Measurements from ENCODE around the gene RFX7. TPM values are rescaled to one million over a fixed set of nuclear protein-coding genes. Genes with fewer than 3 reads are reported as not detected.

The RFX7 gene
- total and polyA plus RNA-seq, 8 donors: 0.58 to 41.4 (median 1.7) TPM

- Histone ChIP-seq H3K4me1 (peaks cover 34 to 60% (median 43%) of the 10 kb centered on the region in 4 donors), H3K36me3 (no peaks in the 10 kb centered on the region), H3K9me3 (no peaks in the 10 kb centered on the region), H3K27ac (peak overlapping the region; percentile 74 to 97 (median 90)), H3K4me3 (peak overlapping the region; percentile 76 to 97 (median 94)), H3K27me3 (no peaks in the 10 kb centered on the region)
- TF ChIP-seq POLR2AphosphoS5 (IDR thresholded peaks at IDR 0.05) (no peak), EP300 (IDR thresholded peaks at IDR 0.05) (no peak), CTCF (IDR thresholded peaks at IDR 0.05) (no peak), POLR2A (IDR thresholded peaks at IDR 0.05) (no peak)
- WGBS, 5 donors: 46 to 57% (median 53%) methylated on average over 9 to 10 of the region's 10 CpGs
- DNase-seq: peak in 1 of 2 donors; percentile 50
- intact Hi-C loops (cut with DNase I; ENCODE audit: low total_unique reads): loop anchor here (10.0 kb wide), 1 partner anchor 180 kb away; no protein-coding TSS in a partner anchor
Measured at GRCh38 chr15:56244811-56245576, 1.3 kb upstream of the RFX7 start.

- TF ChIP-seq POLR2A (IDR thresholded peaks at IDR 0.05): no peak
- TF ChIP-seq CTCF (IDR thresholded peaks at IDR 0.05): no peak
- no peak for TF ChIP-seq POLR2AphosphoS5 (IDR thresholded peaks at IDR 0.05)
- no peak for TF ChIP-seq EP300 (IDR thresholded peaks at IDR 0.05)
- H3K4me1 ChIP-seq: peaks cover 34 to 60% (median 43%) of the 10 kb centered on the region in 4 donors
- intact Hi-C loops (cut with DNase I; ENCODE audit: low total_unique reads): loop anchor here (10.0 kb wide), 1 partner anchor 181 kb away; no protein-coding TSS in a partner anchor
- 0 to 2% (median 1%) methylated on average over 29 of the region's 29 CpGs for WGBS, 5 donors
- H3K36me3 ChIP-seq: no peaks in the 10 kb centered on the region
- H3K27ac ChIP-seq: peak overlapping the region; percentile 74 to 97 (median 90)
- peak overlapping the region; percentile 76 to 97 (median 94) for H3K4me3 ChIP-seq
- no peaks in the 10 kb centered on the region for H3K27me3 ChIP-seq
- no peaks in the 10 kb centered on the region for H3K9me3 ChIP-seq
- peak; percentile 27 to 82 for DNase-seq
Measured at GRCh38 chr15:56244038-56244810, 545 bp upstream of the RFX7 start.

- TF ChIP-seq CTCF (IDR thresholded peaks at IDR 0.05) (no peak), POLR2A (IDR thresholded peaks at IDR 0.05) (no peak), EP300 (IDR thresholded peaks at IDR 0.05) (no peak)
- peaks cover 32 to 54% (median 40%) of the 10 kb centered on the region in 4 donors for H3K4me1 ChIP-seq
- H3K36me3 ChIP-seq: no peaks in the 10 kb centered on the region
- H3K27me3 ChIP-seq: no peaks in the 10 kb centered on the region
- no peak for DNase-seq
- WGBS, 5 donors: 0 to 1% (median 0%) methylated on average over 13 of the region's 13 CpGs
- H3K9me3 ChIP-seq: no peaks in the 10 kb centered on the region
- H3K27ac ChIP-seq: peak overlapping the region; percentile 89 to 97 (median 90)
- H3K4me3 ChIP-seq: peak overlapping the region; percentile 76 to 97 (median 94)
- intact Hi-C loops (cut with DNase I; ENCODE audit: low total_unique reads): loop anchor here (10.0 kb wide), 1 partner anchor 182 kb away; no protein-coding TSS in a partner anchor
Measured at GRCh38 chr15:56242576-56243162, 1.0 kb downstream of the RFX7 start.
